ENCODE measurements around the gene CACNA2D4.

Gene CACNA2D4

GRCh38 chr12:1858456-1858855 is 60.0 kb downstream of the CACNA2D4 start:
- ChIA-PET CTCF (interaction anchor here (1.6 kb wide), 1 partner anchor 81 kb away, joined by 4 read pairs; no protein-coding TSS in a partner anchor), POLR2A (no interaction called here)
- TF ChIP-seq ZNF384 (IDR thresholded peaks at IDR 0.05) (no peak), NFRKB (IDR thresholded peaks at IDR 0.05) (no peak), BHLHE40 (IDR thresholded peaks at IDR 0.05; ENCODE audit: borderline replicate concordance) (no peak), PKNOX1 (IDR thresholded peaks at IDR 0.05) (no peak), ELF4 (IDR thresholded peaks at IDR 0.05) (no peak), L3MBTL2 (conservative IDR thresholded peaks at IDR 0.05) (no peak), FOXA1 (IDR thresholded peaks at IDR 0.05) (no peak), SUZ12 (IDR thresholded peaks at IDR 0.05) (no peak), SP1 (IDR thresholded peaks at IDR 0.05) (no peak)
- no peak for DNase-seq (ENCODE audit: extremely low spot score)

GRCh38 chr12:1857821-1858220 is 60.6 kb downstream of the CACNA2D4 start:
- TF ChIP-seq ELF4 (IDR thresholded peaks at IDR 0.05) (no peak), CTBP1 (IDR thresholded peaks at IDR 0.05; ENCODE audit: borderline replicate concordance) (no peak), FOXK2 (IDR thresholded peaks at IDR 0.05) (no peak), HDGF (IDR thresholded peaks at IDR 0.05; ENCODE audit: borderline replicate concordance) (no peak), BHLHE40 (IDR thresholded peaks at IDR 0.05; ENCODE audit: borderline replicate concordance) (no peak), ZNF384 (IDR thresholded peaks at IDR 0.05) (no peak), FOXM1 (IDR thresholded peaks at IDR 0.05; ENCODE audit: borderline replicate concordance) (no peak), PKNOX1 (IDR thresholded peaks at IDR 0.05) (no peak), L3MBTL2 (conservative IDR thresholded peaks at IDR 0.05) (no peak), SUZ12 (IDR thresholded peaks at IDR 0.05) (no peak), FOXA1 (IDR thresholded peaks at IDR 0.05) (no peak)
- DNase-seq (ENCODE audit: extremely low spot score): no peak
- ChIA-PET CTCF (interaction anchor here (1.6 kb wide), 1 partner anchor 82 kb away, joined by 4 read pairs; no protein-coding TSS in a partner anchor), POLR2A (no interaction called here)

DNA sequence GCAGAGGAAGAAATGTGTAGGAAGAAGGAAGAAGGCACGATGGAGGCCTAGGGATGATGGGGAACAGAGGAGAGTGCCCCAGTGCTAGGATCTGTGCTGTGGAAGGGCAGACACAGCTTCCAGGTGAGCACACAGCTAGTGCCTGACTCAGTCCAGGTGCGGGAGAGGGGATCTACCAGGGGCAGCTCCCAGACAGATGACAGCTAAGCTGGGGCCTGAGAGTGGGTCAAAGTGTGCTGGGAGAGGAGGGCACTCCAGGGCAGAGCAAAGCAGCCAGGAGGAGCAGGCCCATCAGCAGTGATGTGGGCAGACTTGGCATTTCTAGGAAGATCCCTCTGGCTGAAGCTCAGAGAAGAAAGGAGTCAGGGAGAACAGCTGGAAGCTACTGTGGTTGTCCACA is 61.4 kb downstream of the CACNA2D4 start:
- TF ChIP-seq FOXA1 (IDR thresholded peaks at IDR 0.05) (no peak), CTBP1 (IDR thresholded peaks at IDR 0.05; ENCODE audit: borderline replicate concordance) (no peak), ELF4 (IDR thresholded peaks at IDR 0.05) (no peak), TARDBP (IDR thresholded peaks at IDR 0.05) (no peak), FOXK2 (IDR thresholded peaks at IDR 0.05) (no peak), LEF1 (IDR thresholded peaks at IDR 0.05; ENCODE audit: borderline replicate concordance) (no peak), L3MBTL2 (conservative IDR thresholded peaks at IDR 0.05) (no peak), SUZ12 (IDR thresholded peaks at IDR 0.05) (no peak), SP1 (IDR thresholded peaks at IDR 0.05) (no peak), PKNOX1 (IDR thresholded peaks at IDR 0.05) (no peak), ZNF384 (IDR thresholded peaks at IDR 0.05) (no peak), HDGF (IDR thresholded peaks at IDR 0.05; ENCODE audit: borderline replicate concordance) (no peak)
- CTCF ChIA-PET: interaction anchor here (0.5 to 1.6 kb wide), 2 partner anchors 83 to 151 kb away, joined by 4 read pairs; no protein-coding TSS in a partner anchor
- DNase-seq (ENCODE audit: extremely low spot score): no peak
- POLR2A ChIA-PET: no interaction called here

DNA sequence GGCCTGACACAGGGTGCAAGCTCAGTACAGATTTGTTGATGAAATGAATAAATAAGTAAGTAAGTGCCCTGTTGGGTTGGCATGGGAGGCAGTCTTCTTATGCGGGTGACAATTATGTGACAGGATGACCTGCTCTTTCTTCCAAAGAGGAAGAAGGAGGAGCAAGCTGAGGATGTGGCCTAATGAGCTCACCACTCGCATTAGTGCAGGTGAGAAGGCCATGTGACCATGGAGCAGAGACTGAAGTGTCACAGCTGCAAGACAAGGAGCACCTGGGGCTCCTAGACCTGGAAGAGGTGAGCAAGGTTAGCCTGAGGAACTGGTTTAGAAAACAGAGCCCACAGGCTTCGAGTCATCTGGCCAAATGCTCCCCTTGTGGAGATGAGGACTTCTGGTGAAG is 63.2 kb downstream of the CACNA2D4 start:
- CTCF ChIA-PET: interaction anchor here (0.6 kb wide), 1 partner anchor 18 kb away, joined by 4 read pairs; no protein-coding TSS in a partner anchor
- no peak for TF ChIP-seq SP1 (IDR thresholded peaks at IDR 0.05)
- no peak for TF ChIP-seq SUZ12 (IDR thresholded peaks at IDR 0.05)
- TF ChIP-seq FOXM1 (IDR thresholded peaks at IDR 0.05; ENCODE audit: borderline replicate concordance): no peak
- TF ChIP-seq BHLHE40 (IDR thresholded peaks at IDR 0.05; ENCODE audit: borderline replicate concordance): no peak
- no peak for TF ChIP-seq TARDBP (IDR thresholded peaks at IDR 0.05)
- TF ChIP-seq PKNOX1 (IDR thresholded peaks at IDR 0.05): no peak
- no peak for TF ChIP-seq LEF1 (IDR thresholded peaks at IDR 0.05; ENCODE audit: borderline replicate concordance)
- no peak for TF ChIP-seq FOXK2 (IDR thresholded peaks at IDR 0.05)
- POLR2A ChIA-PET: no interaction called here
- no peak for DNase-seq (ENCODE audit: extremely low spot score)

DNA sequence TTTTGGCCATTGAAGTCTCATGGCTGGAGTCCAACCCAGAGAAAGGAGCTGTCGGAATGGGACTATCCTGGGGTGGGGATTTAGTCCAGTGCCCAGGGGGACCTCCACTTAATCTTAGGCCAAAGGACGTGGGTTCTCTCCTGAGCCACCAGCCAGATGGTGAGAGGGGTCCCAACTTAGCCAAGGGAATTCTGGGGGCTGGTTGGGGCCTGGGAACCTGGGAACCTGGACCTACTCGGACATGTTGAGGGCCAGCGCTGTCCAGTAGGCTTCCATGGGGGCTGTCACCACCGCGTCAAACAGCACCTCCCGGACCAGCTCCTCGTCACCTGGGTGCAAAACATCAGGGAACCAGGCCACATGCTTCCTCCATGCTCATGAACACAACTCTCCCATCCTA is 64.7 kb downstream of the CACNA2D4 start:
- TF ChIP-seq ZNF384 (IDR thresholded peaks at IDR 0.05) (no peak), TARDBP (IDR thresholded peaks at IDR 0.05) (no peak), SP1 (IDR thresholded peaks at IDR 0.05) (no peak), FOXM1 (IDR thresholded peaks at IDR 0.05; ENCODE audit: borderline replicate concordance) (no peak), SUZ12 (IDR thresholded peaks at IDR 0.05) (no peak), ARNT (IDR thresholded peaks at IDR 0.05) (no peak), FOXA1 (IDR thresholded peaks at IDR 0.05) (no peak), LEF1 (IDR thresholded peaks at IDR 0.05; ENCODE audit: borderline replicate concordance) (no peak), NFRKB (IDR thresholded peaks at IDR 0.05) (no peak), HDGF (IDR thresholded peaks at IDR 0.05; ENCODE audit: borderline replicate concordance) (no peak), ELF4 (IDR thresholded peaks at IDR 0.05) (no peak), FOXK2 (IDR thresholded peaks at IDR 0.05) (no peak), BHLHE40 (IDR thresholded peaks at IDR 0.05; ENCODE audit: borderline replicate concordance) (no peak), PKNOX1 (IDR thresholded peaks at IDR 0.05) (no peak), CTBP1 (IDR thresholded peaks at IDR 0.05; ENCODE audit: borderline replicate concordance) (no peak), L3MBTL2 (conservative IDR thresholded peaks at IDR 0.05) (no peak)
- POLR2A ChIA-PET: interaction anchor here (0.6 kb wide), 1 partner anchor 53 kb away, joined by 3 read pairs; no protein-coding TSS in a partner anchor
- CTCF ChIA-PET: no interaction called here
- DNase-seq (ENCODE audit: extremely low spot score): no peak

Data from HEK293T (cell line).